Islet of Langerhans (tissue), 1 donor: ENCODE measurements around the gene LPCAT3.
A peak's percentile ranks its signal among the peaks of the same experiment; 100 is the strongest.

Experiments
- FAIRE-seq: peaks from one replicate; lab custom pipeline; 2011; peaks lifted over from hg19 to GRCh38; lab: Jason Lieb, UNC

The LPCAT3 gene

GRCh38 chr12:6998715-6999451 is 19.4 kb downstream of the LPCAT3 start:
- FAIRE-seq: no peak

GRCh38 chr12:6996040-6996441 is 22.2 kb downstream of the LPCAT3 start:
- no peak for FAIRE-seq

GRCh38 chr12:6987956-6988553 is 30.2 kb downstream of the LPCAT3 start:
- FAIRE-seq: peak; percentile 90

GRCh38 chr12:6982532-6982931 is 35.7 kb downstream of the LPCAT3 start:
- FAIRE-seq: no peak

GRCh38 chr12:6981152-6982052 is 36.9 kb downstream of the LPCAT3 start:
- FAIRE-seq: no peak

- no peak for FAIRE-seq
These were observed 37.5 kb downstream of the LPCAT3 start for GRCh38 chr12:6980740-6981139.

GRCh38 chr12:6980075-6980474 is 38.2 kb downstream of the LPCAT3 start:
- no peak for FAIRE-seq

- FAIRE-seq: no peak
These were observed 38.8 kb downstream of the LPCAT3 start for GRCh38 chr12:6979453-6979852.

GRCh38 chr12:6979021-6979420 is 39.3 kb downstream of the LPCAT3 start:
- FAIRE-seq: no peak

GRCh38 chr12:6978611-6979011 is 39.7 kb downstream of the LPCAT3 start:
- FAIRE-seq: no peak

GRCh38 chr12:6978188-6978587 is 40.1 kb downstream of the LPCAT3 start:
- no peak for FAIRE-seq

- FAIRE-seq: no peak
These were observed 40.6 kb downstream of the LPCAT3 start for GRCh38 chr12:6977653-6978052.

GRCh38 chr12:6975297-6976032 is 42.8 kb downstream of the LPCAT3 start:
- FAIRE-seq: no peak

GRCh38 chr12:6974180-6974579 is 44.1 kb downstream of the LPCAT3 start:
- no peak for FAIRE-seq

- FAIRE-seq: no peak
These were observed 48.2 kb downstream of the LPCAT3 start for GRCh38 chr12:6970096-6970527.

GRCh38 chr12:6968426-6968825 is 49.9 kb downstream of the LPCAT3 start:
- FAIRE-seq: no peak

- no peak for FAIRE-seq
These were observed 50.6 kb downstream of the LPCAT3 start for GRCh38 chr12:6967651-6968100.

- FAIRE-seq: no peak
These were observed 51.9 kb downstream of the LPCAT3 start for GRCh38 chr12:6966351-6966750.

- FAIRE-seq: no peak
These were observed 52.6 kb downstream of the LPCAT3 start for GRCh38 chr12:6965714-6966113.

GRCh38 chr12:6965026-6965661 is 53.1 kb downstream of the LPCAT3 start:
- no peak for FAIRE-seq

- FAIRE-seq: no peak
These were observed 53.7 kb downstream of the LPCAT3 start for GRCh38 chr12:6964605-6965025.
